Body of pancreas (tissue), 4 donors: Measurements from ENCODE around the gene MT1G. TPM values are rescaled to one million over a fixed set of nuclear protein-coding genes. Genes with fewer than 3 reads are reported as not detected.
"Not testable (repeated sequence)": the region's sequence is repeated elsewhere in the genome, so short reads cannot be mapped to it uniquely, and the experiment has no call there.

Experiments
- ATAC-seq: fragments of 150-250 bp; one replicate; pipeline ENCODE4 v1.9.1; 2016
- DNase-seq, 4 donors: peaks; one replicate each; pipeline ENCODE4 v3.0.0-alpha.2; 2019
- H3K27ac ChIP-seq, 4 donors: fragments of 200-600 bp; sonication (generic); 1 replicate in 3 of 4; 2 replicates in 1 of 4; pipeline versions ENCODE4 v1.5.1 to v1.6.1; 2016 to 2019; ENCODE audit warnings: mild to moderate bottlenecking in 1 of 4, mixed read lengths in 1 of 4, moderate library complexity in 1 of 4
- H3K27me3 ChIP-seq, 2 donors: fragments of 200-600 bp; sonication (generic); one replicate each; pipeline ENCODE4 v1.6.0; 2016; ENCODE audit warnings: mild to moderate bottlenecking in 1 of 2
- H3K36me3 ChIP-seq, 2 donors: fragments of 200-600 bp; sonication (generic); replicated peaks in 1 of 2; 2 replicates each; pipeline ENCODE4 v1.5.1; 2016; ENCODE audit warnings: low read depth in 2 of 2; ENCODE audit not compliant: insufficient read depth in 1 of 2
- H3K4me1 ChIP-seq: fragments of 200-600 bp; sonication (generic); one replicate; pipeline ENCODE4 v1.6.0; 2016
- H3K4me3 ChIP-seq, 2 donors: fragments of 200-600 bp; sonication (generic); 1 replicate in 1 of 2; 2 replicates in 1 of 2; pipeline ENCODE4 v1.5.1; 2016 to 2019
- H3K9me3 ChIP-seq, 3 donors: fragments of 200-600 bp; sonication (generic); 1 replicate in 2 of 3; 2 replicates in 1 of 3; pipeline ENCODE4 v1.5.1; 2016
- CTCF ChIP-seq, 7 experiments: fragments of 450-650 bp in 4 of 7; fragments of 200-600 bp in 3 of 7; sonication (generic) in 3 of 7; IDR thresholded peaks; one replicate each; pipeline ENCODE4 v1.5.1; 2016 to 2019; ENCODE audit warnings: antibody characterized with exemption in 7 of 7
- POLR2A ChIP-seq, 3 donors: fragments of 450-650 bp; IDR thresholded peaks; one replicate each; pipeline ENCODE4 v1.6.1; 2016; ENCODE audit warnings: antibody characterized with exemption in 3 of 3, mild to moderate bottlenecking in 2 of 3
- WGBS, 2 donors: methylation state at CpG; one replicate each; pipeline ENCODE4 v1.1.5; 2017; 5-methylcytosine and 5-hydroxymethylcytosine counted together
- intact Hi-C: fragments of 100-400 bp; cut with DNase I; formaldehyde crosslinking; loops from one replicate; pipeline ENCODE4 v1.15.1; 2023
- total RNA-seq, 2 donors: library from RNA; depleted of rRNA; stranded (reverse); fragments of >200 nt; gene quantifications; one replicate each; pipeline ENCODE4 v1.1.0, GENCODE V29; 2016

MT1G gene
- 100 to 1,000 TPM in 1 of 2 donors, 10 to 100 TPM in 1; 95.2 to 413 TPM for total RNA-seq

- ATAC-seq (peak; percentile 93), DNase-seq (peak; percentile 89 to 93 (median 91))
- intact Hi-C loops: no loop called here
- peaks cover 41% of the 10 kb centered on the region for H3K4me1 ChIP-seq
- H3K4me3 ChIP-seq: peak within 1 kb of the TSS in 1 of 2 donors; percentile 9
- 9 to 12% methylated on average over 21 to 46 of the region's 46 CpGs for WGBS, 2 donors
- no peaks in the 10 kb centered on the region for H3K27me3 ChIP-seq
- peak within 1 kb of the TSS; percentile 78 to 91 (median 83) for H3K27ac ChIP-seq
- H3K9me3 ChIP-seq: no peaks in the 10 kb centered on the region
- TF ChIP-seq POLR2A (IDR thresholded peaks at IDR 0.05): peak; percentile 97 to 99 (median 99)
- TF ChIP-seq CTCF (IDR thresholded peaks at IDR 0.05): peak in 1 of 7 experiments; percentile 15
- H3K36me3 ChIP-seq: no peaks in the 10 kb centered on the region
These were observed at the start of gene MT1G for GRCh38 chr16:56667581-56668571. TSS of gene MT1G (minus strand) at chr16:56668065. CDS start at chr16:56667993, 72 bp downstream.

GRCh38 chr16:56717532-56717931 lies 49.7 kb upstream of the MT1G start:
- H3K9me3 ChIP-seq, H3K4me1 ChIP-seq, H3K27me3 ChIP-seq, intact Hi-C loops, DNase-seq, ATAC-seq, H3K27ac ChIP-seq, H3K36me3 ChIP-seq, H3K4me3 ChIP-seq: not testable (repeated sequence)
- WGBS, 2 donors: 83 to 88% methylated on average over 2 of the region's 2 CpGs

GRCh38 chr16:56716761-56717160 lies 48.9 kb upstream of the MT1G start:
- intact Hi-C loops: no loop called here
- ATAC-seq (no peak), DNase-seq (no peak)
- no peak overlapping the region for H3K27ac ChIP-seq
- H3K4me3 ChIP-seq: no peak overlapping the region
- H3K36me3 ChIP-seq: no peaks in the 10 kb centered on the region
- no peaks in the 10 kb centered on the region for H3K27me3 ChIP-seq
- H3K9me3 ChIP-seq: no peaks in the 10 kb centered on the region
- 79 to 94% methylated on average over 3 of the region's 3 CpGs for WGBS, 2 donors
- TF ChIP-seq CTCF (IDR thresholded peaks at IDR 0.05): no peak
- no peak for TF ChIP-seq POLR2A (IDR thresholded peaks at IDR 0.05)
- no peaks in the 10 kb centered on the region for H3K4me1 ChIP-seq

- ATAC-seq (no peak), DNase-seq (no peak)
- H3K4me3 ChIP-seq: no peak overlapping the region
- no peak overlapping the region for H3K27ac ChIP-seq
- no peaks in the 10 kb centered on the region for H3K9me3 ChIP-seq
- intact Hi-C loops: no loop called here
- TF ChIP-seq POLR2A (IDR thresholded peaks at IDR 0.05) (no peak), CTCF (IDR thresholded peaks at IDR 0.05) (no peak)
- H3K36me3 ChIP-seq: no peaks in the 10 kb centered on the region
- no peaks in the 10 kb centered on the region for H3K27me3 ChIP-seq
- H3K4me1 ChIP-seq: no peaks in the 10 kb centered on the region
- WGBS, 2 donors: 78 to 80% methylated on average over 4 of the region's 4 CpGs
These were observed 47.3 kb upstream of the MT1G start for GRCh38 chr16:56715126-56715525.

GRCh38 chr16:56713794-56714193 lies 45.9 kb upstream of the MT1G start:
- Histone ChIP-seq H3K9me3 (no peaks in the 10 kb centered on the region), H3K27ac (no peak overlapping the region), H3K4me1 (no peaks in the 10 kb centered on the region), H3K27me3 (no peaks in the 10 kb centered on the region), H3K36me3 (no peaks in the 10 kb centered on the region), H3K4me3 (no peak overlapping the region)
- ATAC-seq (no peak), DNase-seq (no peak)
- WGBS, 2 donors: 86 to 94% methylated on average over 2 of the region's 2 CpGs
- intact Hi-C loops: no loop called here
- no peak for TF ChIP-seq POLR2A (IDR thresholded peaks at IDR 0.05)
